Measurements from ENCODE around the gene ITGA6.

Gene ITGA6

GRCh38 chr2:172470958-172471922 is 43.9 kb downstream of the ITGA6 start:
- DNase-seq, result no peak

GRCh38 chr2:172472446-172473033 is 45.2 kb downstream of the ITGA6 start:
- DNase-seq, result no peak

- no peak for DNase-seq
Measured at GRCh38 chr2:172473167-172473566, 45.8 kb downstream of the ITGA6 start.

GRCh38 chr2:172478353-172478752 is 51.0 kb downstream of the ITGA6 start:
- no peak for DNase-seq

GRCh38 chr2:172480301-172481218 is 53.2 kb downstream of the ITGA6 start:
- DNase-seq, result no peak

GRCh38 chr2:172481507-172482262 is 54.3 kb downstream of the ITGA6 start:
- no peak for DNase-seq

- no peak for DNase-seq
Measured at GRCh38 chr2:172484253-172484652, 56.9 kb downstream of the ITGA6 start.

- DNase-seq, result no peak
Measured at GRCh38 chr2:172484706-172485105, 57.3 kb downstream of the ITGA6 start.

- DNase-seq, result no peak
Measured at GRCh38 chr2:172488556-172488955, 61.2 kb downstream of the ITGA6 start.

GRCh38 chr2:172489681-172490080 is 62.3 kb downstream of the ITGA6 start:
- no peak for DNase-seq

- peak; percentile 70 for DNase-seq
Measured at GRCh38 chr2:172496160-172496608, 68.8 kb downstream of the ITGA6 start.

GRCh38 chr2:172507199-172507598 is 79.8 kb downstream of the ITGA6 start:
- no peak for DNase-seq

GRCh38 chr2:172510088-172510487 is 82.7 kb downstream of the ITGA6 start:
- DNase-seq, result no peak

GRCh38 chr2:172510548-172510947 is 83.2 kb downstream of the ITGA6 start:
- DNase-seq, result no peak

GRCh38 chr2:172512810-172513523 is 85.6 kb downstream of the ITGA6 start:
- no peak for DNase-seq

- no peak for DNase-seq
Measured at GRCh38 chr2:172513524-172513900, 86.1 kb downstream of the ITGA6 start.

GRCh38 chr2:172513935-172514586 is 86.7 kb downstream of the ITGA6 start:
- DNase-seq, result no peak

GRCh38 chr2:172516299-172516698 is 88.9 kb downstream of the ITGA6 start:
- DNase-seq, result no peak

GRCh38 chr2:172518995-172519394 is 91.6 kb downstream of the ITGA6 start:
- DNase-seq, result no peak

- no peak for DNase-seq
Measured at GRCh38 chr2:172525601-172526000, 98.2 kb downstream of the ITGA6 start.

GRCh38 chr2:172531309-172531708 is 103.9 kb downstream of the ITGA6 start:
- no peak for DNase-seq
